Stimulated activated CD4-positive, alpha-beta T cell treated with anti-CD3 and anti-CD28 coated beads, Interleukin-15, amount 100 ng/mL, for 48 hours (primary cell): Measurements from ENCODE around the gene PNPO.
"Not testable (repeated sequence)": the region's sequence is repeated elsewhere in the genome, so short reads cannot be mapped to it uniquely, and the experiment has no call there.

Experiments used
- DNase-seq, 2 donors: peaks; one replicate each; pipeline ENCODE4 v3.0.0-alpha.2; 2020; ENCODE audit warnings: low read depth in 2 of 2

The PNPO gene

DNA sequence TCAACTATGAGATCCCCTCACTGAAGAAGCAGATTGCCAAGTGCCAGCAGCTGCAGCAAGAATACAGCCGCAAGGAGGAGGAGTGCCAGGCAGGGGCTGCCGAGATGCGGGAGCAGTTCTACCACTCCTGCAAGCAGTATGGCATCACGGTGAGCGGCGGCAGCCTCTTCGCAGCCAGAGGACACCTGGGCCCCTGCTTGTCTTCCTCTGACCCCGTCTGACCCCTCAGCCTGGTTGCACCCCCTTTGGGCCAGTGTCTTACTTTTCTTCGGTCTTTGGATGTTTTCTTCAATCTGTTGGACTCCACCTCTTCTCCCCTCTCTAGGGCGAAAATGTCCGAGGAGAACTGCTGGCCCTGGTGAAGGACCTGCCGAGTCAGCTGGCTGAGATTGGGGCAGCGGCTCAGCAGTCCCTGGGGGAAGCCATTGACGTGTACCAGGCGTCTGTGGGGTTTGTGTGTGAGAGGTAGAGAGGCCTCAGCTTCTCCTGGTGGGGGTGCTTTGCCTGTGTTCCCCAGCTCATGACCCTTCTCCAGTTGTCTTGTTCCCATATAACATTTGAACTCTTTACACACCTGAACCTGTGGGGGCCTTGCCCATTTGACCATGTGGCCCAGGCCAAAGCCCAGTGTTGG lies 33.9 kb downstream of the PNPO start:
- no peak for DNase-seq

DNA sequence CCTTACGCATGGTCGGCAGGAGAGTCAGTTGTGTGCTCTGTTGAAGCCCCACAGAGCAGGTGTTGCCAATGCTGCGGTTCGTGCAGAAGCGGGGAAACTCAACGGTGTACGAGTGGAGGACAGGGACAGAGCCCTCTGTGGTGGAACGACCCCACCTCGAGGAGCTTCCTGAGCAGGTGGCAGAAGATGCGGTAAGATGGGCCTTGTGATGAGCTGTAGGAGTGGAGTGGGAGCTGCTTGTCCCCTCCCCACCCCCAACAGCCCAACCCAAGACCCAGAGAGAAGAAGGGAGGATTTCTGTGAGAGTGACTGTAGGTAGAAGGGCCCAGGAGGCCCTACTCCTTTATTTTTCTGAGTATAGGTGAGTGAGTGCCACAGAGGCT lies 34.4 kb downstream of the PNPO start:
- no peak for DNase-seq

DNA sequence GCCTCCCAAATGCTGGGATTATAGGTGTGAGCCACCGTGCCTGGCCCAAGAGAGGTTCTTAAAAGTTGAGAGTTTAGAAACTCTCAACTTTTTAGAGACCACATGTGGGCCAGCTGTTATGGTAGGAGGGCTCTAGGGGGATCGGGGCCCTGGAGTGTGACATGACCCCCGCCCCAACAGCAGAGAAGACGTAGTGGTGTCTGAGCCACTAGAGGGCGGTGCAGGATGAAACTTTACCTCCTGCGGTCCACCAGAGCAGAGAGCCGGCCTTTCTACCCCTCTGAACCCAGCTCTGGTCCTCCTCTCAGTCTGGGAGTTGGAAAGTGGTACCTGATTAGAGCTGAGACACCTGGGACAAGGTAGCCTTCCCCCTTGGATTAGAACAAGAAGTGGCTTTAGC lies 37.0 kb downstream of the PNPO start:
- DNase-seq = peak in 1 of 2 donors; percentile 27

DNA sequence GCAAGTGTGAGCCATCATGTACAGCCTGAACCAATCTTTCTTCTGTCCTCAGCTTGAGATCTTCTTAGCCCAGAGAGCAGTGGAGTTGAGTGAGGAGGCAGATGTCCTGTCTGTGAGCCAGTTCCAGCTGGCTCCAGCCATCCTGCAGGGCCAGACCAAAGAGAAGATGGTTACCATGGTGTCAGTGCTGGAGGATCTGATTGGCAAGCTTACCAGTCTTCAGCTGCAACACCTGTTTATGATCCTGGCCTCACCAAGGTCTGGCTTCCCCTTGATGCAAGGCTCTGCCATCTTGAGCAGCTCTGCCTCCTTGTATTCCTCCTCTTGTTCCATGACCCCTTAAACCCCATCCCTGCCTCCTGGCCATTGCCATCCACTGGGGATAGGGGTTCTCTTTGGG lies 39.2 kb downstream of the PNPO start:
- no peak for DNase-seq

DNA sequence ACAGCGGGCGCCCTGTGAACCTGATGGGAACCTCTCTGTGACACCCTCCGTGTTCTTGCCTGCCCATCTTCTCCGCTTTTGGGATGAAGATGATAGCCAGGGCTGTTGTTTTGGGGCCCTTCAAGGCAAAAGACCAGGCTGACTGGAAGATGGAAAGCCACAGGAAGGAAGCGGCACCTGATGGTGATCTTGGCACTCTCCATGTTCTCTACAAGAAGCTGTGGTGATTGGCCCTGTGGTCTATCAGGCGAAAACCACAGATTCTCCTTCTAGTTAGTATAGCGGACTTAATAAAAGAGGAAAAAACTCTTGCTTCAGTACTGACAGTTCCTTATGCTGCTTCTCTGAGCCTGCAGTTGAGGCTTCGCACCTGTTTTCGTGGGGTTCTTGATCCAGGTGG lies 40.1 kb downstream of the PNPO start:
- no peak for DNase-seq

DNA sequence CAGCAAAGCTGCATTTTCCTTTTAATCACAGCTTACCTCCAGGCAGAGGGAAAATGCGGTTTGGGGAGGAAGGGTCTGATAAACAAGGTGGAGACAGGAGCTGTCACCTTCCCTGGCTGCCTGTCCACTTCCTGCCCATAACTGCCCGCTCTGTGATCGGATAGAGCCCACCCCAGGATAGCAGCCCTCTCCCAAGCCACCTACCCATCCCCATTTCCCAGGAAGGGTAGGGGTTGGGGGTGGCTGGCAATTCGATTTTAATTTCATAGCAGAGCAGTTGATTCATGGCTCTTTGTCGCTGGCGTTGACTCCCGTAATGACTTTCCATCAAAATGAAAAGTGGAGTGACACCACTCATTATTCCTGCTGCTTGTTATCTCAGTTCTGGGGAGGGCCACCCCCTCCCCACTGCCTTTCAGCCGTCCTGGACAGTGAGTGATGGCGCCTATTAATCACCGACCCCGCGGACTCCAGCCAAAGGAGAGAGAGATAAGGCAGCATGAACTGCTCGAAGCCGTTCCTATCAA lies 40.8 kb downstream of the PNPO start:
- no peak for DNase-seq

DNA sequence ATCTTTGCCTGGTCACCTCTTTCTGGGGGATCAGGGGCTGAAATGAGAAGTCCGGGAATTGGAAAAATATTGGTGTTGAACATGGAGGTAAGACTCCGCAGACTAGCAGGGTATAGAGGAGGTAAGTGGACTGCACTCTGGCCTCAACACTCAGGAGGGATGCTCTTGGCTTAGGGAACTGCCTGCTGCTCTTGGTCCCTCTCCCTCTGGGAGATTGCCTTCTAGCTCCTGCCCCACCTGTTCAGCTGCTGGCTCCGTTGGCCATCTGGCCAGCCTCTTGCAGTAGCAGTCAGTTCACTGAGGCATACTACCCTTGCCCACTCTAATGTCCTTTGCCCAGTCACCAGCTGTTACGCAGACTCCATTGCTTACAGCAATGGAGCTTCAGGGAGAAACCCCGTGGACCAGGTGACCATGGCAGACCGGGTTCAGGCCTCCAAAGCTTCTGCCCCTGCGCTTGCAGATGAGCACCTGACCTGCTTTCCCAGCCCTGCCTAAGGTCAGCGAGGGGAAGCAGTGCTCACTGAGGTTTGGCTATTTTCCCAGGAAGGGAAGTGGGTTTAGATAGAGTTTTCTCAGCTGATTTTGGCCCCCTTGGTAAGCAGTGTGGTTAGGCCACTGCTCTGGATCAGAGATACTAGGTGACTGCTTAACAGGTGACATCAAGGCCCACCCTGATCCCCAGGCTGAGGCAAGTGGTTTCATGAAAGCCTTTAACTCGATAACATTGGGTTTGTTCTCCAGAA lies 41.4 kb downstream of the PNPO start:
- no peak for DNase-seq

DNA sequence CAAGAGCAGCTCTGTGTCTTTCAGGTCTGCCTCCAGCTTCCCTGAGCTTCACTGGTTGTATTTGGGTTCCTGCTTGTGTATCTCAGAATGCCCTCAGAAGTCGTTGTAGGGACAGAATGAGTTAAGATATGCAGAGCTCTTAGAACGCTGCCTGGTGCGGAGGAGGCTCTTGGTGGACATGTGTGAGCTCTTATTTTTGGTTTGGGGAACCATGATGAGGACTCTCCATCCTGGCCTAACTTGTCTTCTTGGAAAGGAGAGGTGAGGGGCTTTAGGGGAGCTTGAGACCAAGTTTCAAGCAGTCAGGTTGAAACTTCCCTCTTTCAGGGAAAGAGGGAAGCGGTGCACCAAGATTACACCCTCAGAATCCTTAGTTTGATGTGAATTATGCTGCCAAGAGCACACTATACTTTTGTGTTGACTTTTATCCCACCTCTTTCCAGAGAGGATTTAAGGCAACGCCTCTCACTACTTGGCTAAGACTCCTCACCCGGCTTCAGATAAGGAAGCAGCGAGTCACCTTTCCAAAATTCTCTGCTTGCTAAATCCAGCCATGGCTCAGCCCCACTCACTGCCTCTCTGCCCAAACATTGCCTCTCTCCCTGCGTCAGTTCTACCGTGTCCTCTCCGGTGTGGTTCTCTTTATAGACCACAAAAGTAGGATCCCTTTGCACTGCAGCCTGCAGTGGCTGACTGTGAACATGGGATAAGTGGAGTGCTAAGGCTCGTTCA lies 42.3 kb downstream of the PNPO start:
- DNase-seq = no peak

DNA sequence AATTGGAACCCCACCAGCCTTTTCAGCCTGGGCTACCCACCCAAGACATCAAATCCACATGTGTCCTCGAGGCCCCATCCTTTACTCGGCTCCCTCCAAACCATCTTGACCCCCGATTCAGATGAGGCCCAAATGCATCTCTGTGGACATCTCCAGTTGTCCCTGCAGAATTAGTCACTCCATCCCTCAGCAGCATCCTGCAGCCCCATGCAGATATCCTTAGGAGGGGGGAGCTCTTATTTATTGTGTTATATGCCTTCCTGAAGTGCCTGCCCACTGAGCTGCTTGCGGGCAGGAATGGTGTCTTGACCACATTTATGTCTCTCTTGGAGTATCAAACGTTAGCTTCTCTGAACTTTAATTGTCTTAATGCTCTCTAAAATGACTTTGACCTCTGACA lies 45.1 kb downstream of the PNPO start:
- DNase-seq = no peak

DNA sequence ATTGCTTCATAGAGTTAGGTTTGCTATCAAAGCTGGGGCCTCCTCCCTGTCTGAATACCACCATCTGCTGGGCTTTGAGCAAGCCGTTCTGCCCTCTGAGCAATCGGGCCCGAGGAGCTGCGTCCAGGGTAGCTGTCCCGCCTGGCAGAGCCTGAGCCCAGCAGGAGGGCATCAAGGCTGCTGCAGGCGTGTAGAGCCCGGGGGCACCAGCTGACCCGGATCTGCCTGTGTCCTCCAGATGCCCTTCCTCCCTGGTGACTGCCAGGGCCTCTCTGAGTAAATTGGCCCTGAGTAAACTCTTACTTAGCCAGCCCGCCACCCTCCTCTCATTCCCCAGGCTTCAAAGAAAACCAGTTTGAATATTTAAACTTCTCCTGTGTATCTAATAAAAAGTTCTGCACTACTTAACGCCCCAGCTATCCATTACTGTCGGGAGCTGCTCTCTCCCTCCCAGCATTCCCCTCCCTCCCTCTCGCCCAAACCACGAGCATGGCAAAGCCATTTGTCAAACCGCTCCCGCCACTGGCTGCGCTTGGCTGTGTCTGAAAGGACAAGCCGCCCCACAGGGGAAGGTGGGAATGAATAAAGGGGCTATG lies 46.0 kb downstream of the PNPO start:
- no peak for DNase-seq

DNA sequence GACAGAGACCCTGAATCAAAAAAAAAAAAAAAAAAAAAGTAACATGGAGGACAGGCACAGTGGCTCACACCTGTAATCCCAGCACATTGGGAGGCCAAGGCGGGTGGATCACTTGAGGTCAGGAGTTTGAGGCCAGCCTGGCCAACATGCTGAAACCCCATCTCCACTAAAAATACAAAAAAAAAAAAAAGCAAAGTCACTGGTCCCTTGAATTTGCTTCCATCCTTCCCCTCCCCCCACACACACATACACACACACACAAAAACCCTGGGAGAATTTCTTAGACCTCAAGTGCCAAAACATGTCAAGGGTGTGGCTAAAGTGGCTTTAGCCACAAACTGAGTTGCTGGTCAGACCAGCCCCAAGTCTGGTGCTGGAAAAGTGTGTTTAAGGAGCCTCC lies 47.1 kb downstream of the PNPO start:
- DNase-seq = not testable (repeated sequence)

DNA sequence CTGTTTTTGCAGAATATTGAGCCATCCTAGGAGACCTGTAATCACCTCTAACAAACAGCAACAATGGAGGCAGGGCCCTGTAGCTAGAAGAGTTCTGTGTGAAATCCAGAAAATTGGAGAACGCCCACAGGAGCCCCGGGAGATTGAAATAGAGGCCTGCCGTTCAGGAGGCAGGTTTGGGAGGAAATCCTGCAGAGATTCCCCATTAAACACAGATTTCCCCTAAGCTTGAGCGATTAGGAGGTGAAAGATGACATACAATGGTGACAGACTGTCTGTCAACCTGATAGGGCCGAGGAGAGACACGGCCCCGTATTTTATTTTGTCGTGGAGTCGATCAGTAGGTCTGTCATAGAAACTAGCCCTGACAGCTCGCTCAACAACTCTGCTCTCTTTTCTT lies 47.8 kb downstream of the PNPO start:
- DNase-seq = no peak

DNA sequence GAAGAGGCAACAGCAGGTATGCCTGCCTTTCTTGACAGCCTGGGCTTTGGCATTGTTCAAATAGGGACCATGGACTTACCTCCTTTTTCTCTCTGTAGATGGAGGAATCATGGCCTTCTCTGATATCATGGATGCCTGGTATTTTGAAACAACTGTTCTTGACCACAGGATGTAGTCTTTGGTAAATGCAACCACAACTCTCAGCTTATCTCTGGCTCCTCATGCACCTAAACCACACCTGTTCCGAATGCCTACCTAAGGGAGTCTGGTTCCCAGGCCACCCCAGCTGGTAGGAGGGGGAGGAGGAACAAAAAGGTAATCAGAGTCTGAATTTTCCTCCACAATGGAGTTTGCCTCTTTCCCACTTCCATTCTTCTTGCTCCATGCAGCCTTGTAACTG lies 48.3 kb downstream of the PNPO start:
- no peak for DNase-seq

DNA sequence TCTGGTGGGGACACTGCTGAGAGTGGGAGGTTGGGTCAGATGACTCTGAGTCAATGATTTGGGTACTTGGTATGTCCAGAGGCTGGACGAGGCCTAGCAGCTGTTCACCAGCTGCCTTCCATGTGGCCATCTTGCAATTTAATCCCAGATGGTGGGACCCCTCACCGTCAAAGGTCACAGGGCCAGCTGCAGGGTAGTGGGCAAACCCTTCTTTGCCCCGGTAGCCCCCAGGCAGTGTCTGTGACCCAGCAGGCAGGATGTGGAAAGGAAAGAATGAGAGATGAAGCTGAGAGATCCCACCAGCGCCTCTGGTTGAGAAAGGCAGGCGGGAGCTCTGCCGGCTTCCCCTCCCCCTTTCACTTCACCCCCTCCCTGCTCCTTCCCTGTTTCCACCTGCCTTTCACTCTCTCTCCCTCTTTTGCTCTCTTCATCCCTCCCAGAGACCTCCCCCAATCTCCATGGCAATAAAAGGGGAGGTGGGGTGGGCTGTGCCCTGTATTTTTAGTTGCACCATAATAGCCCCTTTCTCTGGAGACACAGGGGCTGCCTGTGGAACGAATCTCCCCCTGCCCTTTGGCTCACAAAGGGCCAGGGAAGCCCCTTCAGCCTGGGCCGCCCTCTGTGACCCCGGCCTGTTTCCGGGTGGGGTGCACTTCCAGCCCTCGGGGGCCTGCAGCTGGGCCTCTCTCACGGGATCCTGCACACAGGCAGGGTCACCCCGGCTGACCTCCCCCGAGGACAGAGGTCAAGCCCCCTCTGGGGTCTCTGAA lies 49.8 kb downstream of the PNPO start:
- no peak for DNase-seq

DNA sequence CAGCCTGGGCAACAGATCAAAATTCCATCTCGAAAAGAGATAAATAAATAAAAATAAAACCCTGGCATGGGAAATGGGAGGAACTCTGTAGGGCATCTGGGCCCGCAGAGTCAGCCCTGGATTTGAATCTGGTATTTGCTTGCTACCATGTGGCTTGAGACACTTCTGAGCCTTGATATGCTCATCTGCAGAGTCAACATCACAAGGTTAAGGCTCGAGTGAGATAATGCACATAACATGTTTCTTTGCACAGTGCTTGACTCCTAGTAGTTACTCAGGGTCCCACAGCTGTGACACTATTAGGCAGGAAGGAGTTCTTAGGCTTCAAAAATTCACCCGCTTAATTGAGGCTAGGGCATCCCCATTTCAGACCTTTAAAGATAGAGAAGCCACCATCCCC lies 50.8 kb downstream of the PNPO start:
- DNase-seq = no peak

DNA sequence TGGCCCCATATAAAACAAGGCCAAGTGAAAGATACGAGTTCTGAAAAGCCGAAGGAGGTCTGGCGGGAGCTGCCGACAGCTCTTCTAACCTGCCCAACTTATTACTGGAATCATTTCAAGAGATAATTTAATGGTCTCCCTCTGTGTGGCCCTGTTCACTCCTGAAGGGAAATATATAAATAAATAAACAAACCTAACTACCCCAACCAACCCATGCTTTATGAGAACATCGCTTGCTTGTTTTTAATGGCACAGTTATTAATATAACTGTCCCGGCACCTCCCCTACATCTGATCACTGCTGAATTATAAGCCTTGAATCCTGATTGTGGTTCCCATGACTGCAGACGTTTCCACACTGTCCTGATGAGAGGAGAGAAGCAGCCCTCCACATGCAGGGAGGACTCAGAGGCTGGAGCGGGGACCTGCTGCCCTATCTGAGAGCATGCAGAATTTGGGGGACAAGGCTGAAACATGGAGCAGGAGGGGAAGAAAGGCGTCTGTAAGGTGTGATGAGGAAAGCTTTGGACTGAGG lies 51.7 kb downstream of the PNPO start:
- no peak for DNase-seq

DNA sequence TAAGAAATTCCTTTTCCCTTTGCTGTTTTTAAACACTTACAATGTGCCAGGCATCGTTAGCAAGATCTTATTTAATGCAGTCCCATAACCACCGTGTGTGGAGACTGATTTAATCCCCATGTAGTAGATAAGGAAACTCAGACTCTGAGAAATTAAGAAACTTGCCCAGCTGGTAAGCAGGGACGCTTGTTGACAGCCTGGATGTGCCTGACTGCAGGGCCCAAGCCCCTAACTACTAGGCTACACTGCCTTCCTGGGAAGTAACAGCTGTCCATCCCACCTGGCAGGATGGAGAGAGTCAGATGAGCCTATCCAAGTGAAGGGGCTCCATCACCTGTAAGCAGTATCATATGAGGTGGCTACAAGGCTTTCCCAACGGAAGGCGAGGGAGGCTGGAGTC lies 52.6 kb downstream of the PNPO start:
- no peak for DNase-seq

DNA sequence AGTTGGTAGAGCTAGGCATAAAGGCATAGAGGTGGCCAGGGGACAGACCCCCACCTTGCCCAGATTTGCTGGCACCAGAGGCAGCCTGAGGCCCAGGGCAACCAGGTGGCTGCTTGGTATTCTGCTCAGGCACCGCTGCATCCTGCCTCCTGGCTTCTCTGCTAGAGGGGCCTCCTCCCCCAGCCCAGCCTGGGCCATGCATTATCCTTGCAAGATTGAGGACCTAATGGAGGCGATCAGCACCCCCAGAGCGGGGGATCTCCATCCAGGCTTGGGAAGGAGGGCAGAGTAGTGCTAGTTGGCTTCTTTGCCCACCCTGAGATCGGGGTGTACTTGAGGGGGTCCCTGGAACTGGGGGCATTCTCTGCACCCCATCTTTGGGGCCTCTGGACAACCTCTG lies 53.4 kb downstream of the PNPO start:
- DNase-seq = no peak

DNA sequence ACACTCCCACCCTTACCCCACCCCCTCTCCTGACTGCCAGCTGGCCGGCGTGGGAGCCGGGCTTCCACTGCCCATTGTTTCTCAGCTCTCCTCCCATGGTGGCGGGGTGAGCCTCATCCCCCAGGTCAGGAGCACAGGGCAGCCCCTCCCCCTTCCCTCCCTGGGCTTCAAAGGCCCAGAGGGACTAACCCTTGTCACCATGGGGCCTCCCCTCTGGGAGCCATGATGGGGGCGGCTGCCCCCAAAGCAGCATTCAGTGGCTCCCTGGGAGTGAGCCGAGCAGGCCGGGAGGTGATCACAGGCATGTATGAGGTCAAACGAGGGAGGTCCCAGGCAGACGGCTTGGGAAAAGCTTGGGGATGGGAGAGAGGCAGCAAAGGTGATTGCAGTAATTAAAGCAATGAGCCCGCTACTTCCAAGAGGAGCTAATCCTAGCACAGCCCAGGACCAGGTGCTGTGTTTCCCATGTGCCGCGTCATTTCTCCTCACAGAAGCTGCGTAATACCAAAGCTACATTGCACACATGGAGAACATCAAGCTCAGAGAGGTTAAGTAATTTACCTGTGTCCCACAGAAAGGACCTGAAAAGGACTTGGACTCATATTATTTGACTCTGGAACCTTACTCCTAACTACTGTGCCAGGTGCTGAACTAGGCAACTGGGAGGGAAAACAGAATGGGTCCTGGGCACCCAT lies 54.0 kb downstream of the PNPO start:
- DNase-seq = no peak

DNA sequence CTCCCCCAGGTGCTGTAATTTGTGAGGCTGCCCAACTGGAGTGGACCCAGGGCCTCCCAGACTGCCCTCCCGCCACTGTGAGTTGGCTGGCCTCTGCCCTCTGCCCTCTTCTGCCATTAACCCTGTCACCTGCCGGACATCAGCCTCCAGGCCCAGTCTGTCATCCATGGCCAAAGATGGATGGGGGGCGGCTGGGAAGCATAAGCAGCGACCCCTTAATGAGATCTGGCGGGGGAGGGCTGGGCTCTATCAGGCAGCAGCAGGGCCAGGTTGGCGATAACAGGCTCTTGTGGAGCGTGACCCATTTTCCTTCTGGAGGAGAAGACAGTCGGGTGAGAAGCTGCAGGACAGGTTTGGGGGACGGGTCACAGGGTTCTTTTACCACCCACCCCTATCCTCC lies 54.8 kb downstream of the PNPO start:
- no peak for DNase-seq

DNA sequence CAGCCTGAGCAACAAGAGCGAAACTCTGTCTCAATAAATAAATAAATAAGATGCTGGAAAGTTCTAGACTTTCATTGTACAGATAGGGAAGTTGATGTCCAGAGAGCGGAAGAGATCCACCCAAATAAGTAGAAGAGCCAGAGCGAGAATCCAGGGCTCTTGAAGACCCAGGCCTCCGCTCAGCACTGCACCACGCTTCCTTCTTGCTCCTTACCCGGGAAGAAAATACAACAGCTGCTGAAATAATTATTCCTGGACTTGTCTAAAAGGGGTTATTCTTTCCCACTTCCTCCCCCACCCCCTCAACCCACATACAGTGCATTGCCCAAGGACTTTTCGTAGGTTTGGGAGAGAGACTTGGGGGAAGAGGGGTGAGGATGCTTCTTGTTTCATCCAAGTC lies 56.2 kb downstream of the PNPO start:
- no peak for DNase-seq
